Osteocyte (in vitro differentiated cells): ENCODE data around the gene MARS1. TPM values are rescaled to one million over a fixed set of nuclear protein-coding genes. Genes with fewer than 3 reads are reported as not detected.

Source experiments
- DNase-seq: peaks from one replicate; pipeline ENCODE4 v3.0.0; 2021; ENCODE audit warnings: mixed read lengths; ENCODE audit not compliant: unreplicated experiment; ENCODE audit errors: extremely low spot score
- H3K27ac Mint-ChIP-seq: one replicate; pipeline ENCODE4 v1.8.0; 2021; ENCODE audit warnings: mild to moderate bottlenecking, mixed read lengths; ENCODE audit not compliant: unreplicated experiment
- H3K27me3 Mint-ChIP-seq: one replicate; pipeline ENCODE4 v1.8.0; 2021; ENCODE audit warnings: mixed read lengths; ENCODE audit not compliant: unreplicated experiment
- H3K36me3 Mint-ChIP-seq: one replicate; pipeline ENCODE4 v1.8.0; 2021; ENCODE audit warnings: mixed read lengths; ENCODE audit not compliant: unreplicated experiment
- H3K4me1 Mint-ChIP-seq: one replicate; pipeline ENCODE4 v1.8.0; 2021; ENCODE audit warnings: mixed read lengths; ENCODE audit not compliant: unreplicated experiment
- H3K4me3 Mint-ChIP-seq: one replicate; pipeline ENCODE4 v1.8.0; 2021; ENCODE audit warnings: mild to moderate bottlenecking, moderate library complexity, mixed read lengths; ENCODE audit not compliant: unreplicated experiment
- H3K9me3 Mint-ChIP-seq: one replicate; pipeline ENCODE4 v1.8.0; 2021; ENCODE audit warnings: mixed read lengths; ENCODE audit not compliant: unreplicated experiment
- total RNA-seq: library from RNA; stranded (reverse); gene quantifications from 2 replicates; pipeline ENCODE4 v1.2.1, GENCODE V29; 2021
- TF ChIP-seq, protein P1 (sequence below): fragments of 200-600 bp; sonication (generic); IDR thresholded peaks from 2 replicates; pipeline ENCODE4 v1.5.0; 2021; ENCODE audit warnings: antibody characterized with exemption, mild to moderate bottlenecking, moderate library complexity

The MARS1 gene
- total RNA-seq, 1 donor from 2014 or later, result 401 TPM

DNA sequence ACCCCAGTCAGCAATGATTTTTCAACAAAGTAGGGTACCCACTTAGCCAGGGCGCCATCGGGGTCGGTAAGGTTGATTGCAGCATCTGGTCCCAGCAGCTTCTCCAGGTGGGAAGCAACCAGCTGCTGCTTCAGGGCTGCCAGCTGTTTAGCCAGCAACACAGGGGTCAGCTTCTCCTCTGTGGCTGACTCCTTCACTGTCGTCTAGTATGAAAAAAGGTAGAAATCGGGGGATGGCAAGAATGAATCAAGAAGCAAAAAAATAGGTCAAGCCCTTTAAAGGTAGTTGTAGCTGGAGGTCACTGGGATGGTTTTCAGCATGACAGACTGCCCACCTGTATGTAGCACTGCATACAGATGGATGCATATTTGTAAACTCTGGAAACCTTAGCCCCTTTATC, 46.4 kb downstream of the MARS1 start:
- H3K27me3 Mint-ChIP-seq, result no peaks in the 10 kb centered on the region
- H3K9me3 Mint-ChIP-seq, result no peaks in the 10 kb centered on the region
- no peak overlapping the region for H3K27ac Mint-ChIP-seq
- H3K4me3 Mint-ChIP-seq, result no peak overlapping the region
- no peak for DNase-seq
- TF ChIP-seq, protein P1, sequence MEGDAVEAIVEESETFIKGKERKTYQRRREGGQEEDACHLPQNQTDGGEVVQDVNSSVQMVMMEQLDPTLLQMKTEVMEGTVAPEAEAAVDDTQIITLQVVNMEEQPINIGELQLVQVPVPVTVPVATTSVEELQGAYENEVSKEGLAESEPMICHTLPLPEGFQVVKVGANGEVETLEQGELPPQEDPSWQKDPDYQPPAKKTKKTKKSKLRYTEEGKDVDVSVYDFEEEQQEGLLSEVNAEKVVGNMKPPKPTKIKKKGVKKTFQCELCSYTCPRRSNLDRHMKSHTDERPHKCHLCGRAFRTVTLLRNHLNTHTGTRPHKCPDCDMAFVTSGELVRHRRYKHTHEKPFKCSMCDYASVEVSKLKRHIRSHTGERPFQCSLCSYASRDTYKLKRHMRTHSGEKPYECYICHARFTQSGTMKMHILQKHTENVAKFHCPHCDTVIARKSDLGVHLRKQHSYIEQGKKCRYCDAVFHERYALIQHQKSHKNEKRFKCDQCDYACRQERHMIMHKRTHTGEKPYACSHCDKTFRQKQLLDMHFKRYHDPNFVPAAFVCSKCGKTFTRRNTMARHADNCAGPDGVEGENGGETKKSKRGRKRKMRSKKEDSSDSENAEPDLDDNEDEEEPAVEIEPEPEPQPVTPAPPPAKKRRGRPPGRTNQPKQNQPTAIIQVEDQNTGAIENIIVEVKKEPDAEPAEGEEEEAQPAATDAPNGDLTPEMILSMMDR, result no peak
- peaks cover 54% of the 10 kb centered on the region for H3K36me3 Mint-ChIP-seq
- H3K4me1 Mint-ChIP-seq, result no peaks in the 10 kb centered on the region

DNA sequence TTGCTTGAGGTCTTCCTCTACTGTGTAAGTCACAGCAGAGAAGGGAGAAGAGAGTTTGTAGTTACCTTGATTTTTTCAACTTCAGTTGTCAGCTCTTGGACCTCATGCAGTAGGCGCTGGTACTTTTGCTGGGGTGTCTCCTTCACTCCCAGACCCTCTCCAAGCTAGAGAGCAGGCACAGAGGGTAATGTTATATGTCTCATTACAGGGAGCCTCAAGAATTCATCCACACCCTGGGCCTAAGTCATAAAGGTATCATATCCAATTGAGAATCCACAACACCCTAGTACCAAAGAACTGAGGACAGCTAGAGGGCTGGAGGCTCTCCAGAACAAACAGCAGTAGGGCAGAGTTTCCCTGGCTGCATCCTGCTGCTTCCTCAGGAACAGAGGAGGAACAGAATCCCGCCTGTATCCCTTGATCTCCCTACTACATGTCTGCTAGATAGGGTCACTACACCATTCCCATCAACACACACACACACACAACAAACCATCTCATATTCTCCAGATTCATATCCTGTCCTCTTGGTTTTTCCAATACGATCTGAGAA, 47.2 kb downstream of the MARS1 start:
- no peak overlapping the region for H3K27ac Mint-ChIP-seq
- H3K36me3 Mint-ChIP-seq, result peaks cover 49% of the 10 kb centered on the region
- H3K4me3 Mint-ChIP-seq, result no peak overlapping the region
- DNase-seq, result no peak
- no peaks in the 10 kb centered on the region for H3K4me1 Mint-ChIP-seq
- H3K9me3 Mint-ChIP-seq, result no peaks in the 10 kb centered on the region
- TF ChIP-seq, protein P1, result no peak
- no peaks in the 10 kb centered on the region for H3K27me3 Mint-ChIP-seq

DNA sequence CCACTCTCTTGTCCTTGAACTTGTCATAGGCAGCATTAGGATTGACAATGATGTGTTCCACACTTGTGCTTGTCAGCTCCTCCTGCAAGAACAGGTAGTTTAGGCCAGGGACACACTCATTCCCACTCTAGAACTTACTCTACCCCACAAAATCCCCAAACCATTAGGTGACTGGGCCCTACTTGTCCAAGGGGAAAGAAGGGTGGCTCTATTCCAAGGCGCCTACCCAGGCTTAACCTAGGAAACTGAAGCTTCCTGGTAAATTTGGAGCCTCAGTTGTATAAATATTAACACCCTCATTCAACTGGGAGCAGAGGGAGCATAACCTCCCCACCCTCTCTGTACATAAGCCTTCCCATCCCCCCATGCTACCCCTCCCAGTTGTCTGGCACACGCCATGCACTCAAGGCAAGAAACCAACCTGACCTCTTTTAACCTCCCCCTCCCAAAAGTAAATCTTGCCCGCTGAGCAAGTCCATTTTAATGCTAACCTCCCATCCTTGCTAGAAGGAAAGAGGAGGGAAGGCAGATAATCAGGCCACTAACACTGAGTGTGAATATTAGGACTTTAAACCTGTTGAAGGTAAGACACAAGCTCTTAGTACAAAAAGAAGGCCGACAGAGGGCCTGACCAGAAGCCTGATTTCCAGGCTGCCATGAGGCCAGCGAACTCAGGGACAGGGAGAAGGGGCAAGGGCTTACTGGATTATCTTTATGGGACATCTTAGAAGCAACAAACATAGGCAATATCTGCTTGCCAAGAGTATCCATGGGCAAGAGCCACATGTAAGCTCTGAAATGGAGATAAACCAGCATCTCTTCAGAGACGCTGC, 48.1 kb downstream of the MARS1 start:
- TF ChIP-seq, protein P1, result no peak
- Mint-ChIP-seq H3K9me3 (no peaks in the 10 kb centered on the region), H3K27ac (no peak overlapping the region), H3K36me3 (peaks cover 54% of the 10 kb centered on the region), H3K27me3 (no peaks in the 10 kb centered on the region), H3K4me3 (no peak overlapping the region), H3K4me1 (no peaks in the 10 kb centered on the region)
- no peak for DNase-seq

DNA sequence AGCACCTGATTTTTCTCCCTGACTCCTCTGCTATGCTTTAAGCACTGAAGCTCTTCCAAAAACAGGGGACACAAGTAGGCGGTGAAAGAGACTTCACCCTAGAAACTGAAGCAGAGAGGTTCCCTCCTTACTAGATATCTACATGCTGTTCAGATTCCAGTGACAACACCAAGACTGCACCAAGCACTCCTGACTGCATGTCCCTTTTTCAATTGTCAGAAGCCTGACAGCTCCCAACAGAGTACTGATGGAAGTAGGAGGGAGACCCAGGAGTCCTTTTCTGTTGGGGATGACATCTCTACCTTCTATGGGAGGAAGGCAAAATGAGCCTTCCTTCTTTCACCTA, 48.7 kb downstream of the MARS1 start:
- no peaks in the 10 kb centered on the region for H3K4me1 Mint-ChIP-seq
- H3K9me3 Mint-ChIP-seq, result no peaks in the 10 kb centered on the region
- peaks cover 54% of the 10 kb centered on the region for H3K36me3 Mint-ChIP-seq
- H3K27ac Mint-ChIP-seq, result no peak overlapping the region
- no peak for DNase-seq
- TF ChIP-seq, protein P1, result no peak
- H3K27me3 Mint-ChIP-seq, result no peaks in the 10 kb centered on the region
- no peak overlapping the region for H3K4me3 Mint-ChIP-seq

DNA sequence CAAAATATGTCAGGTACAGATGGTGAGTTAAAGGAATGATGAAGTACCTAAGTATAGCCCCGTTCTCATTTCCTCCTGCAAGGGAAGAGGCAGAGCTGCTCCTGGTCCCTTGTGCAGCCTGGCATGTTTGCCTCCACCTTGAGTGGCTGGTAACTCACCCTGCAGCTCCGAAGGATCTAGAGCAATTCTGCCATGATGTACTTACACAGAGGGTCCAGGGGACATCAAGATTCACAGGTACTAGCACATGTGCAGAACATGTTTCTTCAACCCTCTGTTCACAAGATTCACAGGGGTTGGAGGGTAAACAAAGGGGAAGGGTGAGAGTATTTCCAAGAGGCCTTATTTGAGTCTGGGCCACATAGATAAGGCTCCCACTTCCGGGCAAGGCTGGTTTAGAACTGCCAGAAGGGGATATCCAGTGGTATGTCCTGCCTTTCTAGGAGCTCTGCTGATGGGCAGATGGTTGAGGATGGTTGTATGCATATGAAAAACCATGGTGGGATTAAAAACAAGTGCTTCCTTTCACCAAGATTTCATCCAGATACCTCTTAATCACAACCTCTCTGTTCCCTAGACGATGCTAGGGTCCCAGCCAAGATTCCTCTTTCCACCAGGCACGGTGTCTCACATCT, 51.4 kb downstream of the MARS1 start:
- no peak overlapping the region for H3K27ac Mint-ChIP-seq
- TF ChIP-seq, protein P1, result no peak
- peaks cover 37% of the 10 kb centered on the region for H3K36me3 Mint-ChIP-seq
- peaks cover 2% of the 10 kb centered on the region for H3K4me1 Mint-ChIP-seq
- no peaks in the 10 kb centered on the region for H3K9me3 Mint-ChIP-seq
- H3K27me3 Mint-ChIP-seq, result no peaks in the 10 kb centered on the region
- no peak for DNase-seq
- no peak overlapping the region for H3K4me3 Mint-ChIP-seq
